ENCODE measurements around the gene DNM3.

DNA sequence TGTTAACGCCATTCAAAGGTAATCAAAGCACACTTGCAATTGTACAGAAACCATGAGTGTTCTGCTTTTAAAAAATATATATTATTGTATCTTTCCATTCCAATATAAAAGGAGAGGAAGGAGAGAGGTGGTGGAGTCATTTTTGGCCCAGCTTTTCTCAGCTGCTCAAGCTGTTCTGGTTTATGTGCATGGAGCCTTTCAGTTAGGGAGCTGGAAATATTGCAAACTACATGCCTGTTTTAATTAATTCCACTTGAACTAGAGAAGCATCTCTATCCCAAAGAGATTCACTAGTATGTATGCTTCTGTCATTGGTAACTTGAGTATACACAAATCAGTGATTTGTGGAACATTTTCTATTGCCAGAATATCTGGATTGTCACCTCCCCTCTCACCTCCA is 550.7 kb downstream of the DNM3 start:
- TF ChIP-seq, protein P1, sequence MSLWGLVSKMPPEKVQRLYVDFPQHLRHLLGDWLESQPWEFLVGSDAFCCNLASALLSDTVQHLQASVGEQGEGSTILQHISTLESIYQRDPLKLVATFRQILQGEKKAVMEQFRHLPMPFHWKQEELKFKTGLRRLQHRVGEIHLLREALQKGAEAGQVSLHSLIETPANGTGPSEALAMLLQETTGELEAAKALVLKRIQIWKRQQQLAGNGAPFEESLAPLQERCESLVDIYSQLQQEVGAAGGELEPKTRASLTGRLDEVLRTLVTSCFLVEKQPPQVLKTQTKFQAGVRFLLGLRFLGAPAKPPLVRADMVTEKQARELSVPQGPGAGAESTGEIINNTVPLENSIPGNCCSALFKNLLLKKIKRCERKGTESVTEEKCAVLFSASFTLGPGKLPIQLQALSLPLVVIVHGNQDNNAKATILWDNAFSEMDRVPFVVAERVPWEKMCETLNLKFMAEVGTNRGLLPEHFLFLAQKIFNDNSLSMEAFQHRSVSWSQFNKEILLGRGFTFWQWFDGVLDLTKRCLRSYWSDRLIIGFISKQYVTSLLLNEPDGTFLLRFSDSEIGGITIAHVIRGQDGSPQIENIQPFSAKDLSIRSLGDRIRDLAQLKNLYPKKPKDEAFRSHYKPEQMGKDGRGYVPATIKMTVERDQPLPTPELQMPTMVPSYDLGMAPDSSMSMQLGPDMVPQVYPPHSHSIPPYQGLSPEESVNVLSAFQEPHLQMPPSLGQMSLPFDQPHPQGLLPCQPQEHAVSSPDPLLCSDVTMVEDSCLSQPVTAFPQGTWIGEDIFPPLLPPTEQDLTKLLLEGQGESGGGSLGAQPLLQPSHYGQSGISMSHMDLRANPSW (CRISPR knock-in tag; IDR thresholded peaks at IDR 0.05) = no peak
- TF ChIP-seq ZFP30 (CRISPR knock-in tag; IDR thresholded peaks at IDR 0.05; ENCODE audit: borderline replicate concordance) (no peak), TCF7 (IDR thresholded peaks at IDR 0.05; ENCODE audit: borderline replicate concordance) (no peak)
- TF ChIP-seq, protein P2, sequence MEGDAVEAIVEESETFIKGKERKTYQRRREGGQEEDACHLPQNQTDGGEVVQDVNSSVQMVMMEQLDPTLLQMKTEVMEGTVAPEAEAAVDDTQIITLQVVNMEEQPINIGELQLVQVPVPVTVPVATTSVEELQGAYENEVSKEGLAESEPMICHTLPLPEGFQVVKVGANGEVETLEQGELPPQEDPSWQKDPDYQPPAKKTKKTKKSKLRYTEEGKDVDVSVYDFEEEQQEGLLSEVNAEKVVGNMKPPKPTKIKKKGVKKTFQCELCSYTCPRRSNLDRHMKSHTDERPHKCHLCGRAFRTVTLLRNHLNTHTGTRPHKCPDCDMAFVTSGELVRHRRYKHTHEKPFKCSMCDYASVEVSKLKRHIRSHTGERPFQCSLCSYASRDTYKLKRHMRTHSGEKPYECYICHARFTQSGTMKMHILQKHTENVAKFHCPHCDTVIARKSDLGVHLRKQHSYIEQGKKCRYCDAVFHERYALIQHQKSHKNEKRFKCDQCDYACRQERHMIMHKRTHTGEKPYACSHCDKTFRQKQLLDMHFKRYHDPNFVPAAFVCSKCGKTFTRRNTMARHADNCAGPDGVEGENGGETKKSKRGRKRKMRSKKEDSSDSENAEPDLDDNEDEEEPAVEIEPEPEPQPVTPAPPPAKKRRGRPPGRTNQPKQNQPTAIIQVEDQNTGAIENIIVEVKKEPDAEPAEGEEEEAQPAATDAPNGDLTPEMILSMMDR (IDR thresholded peaks at IDR 0.05 in 2 of 3, conservative IDR thresholded peaks at IDR 0.05 in 1 of 3; ENCODE audit: insufficient read depth in 2 of 3, low read depth in 1 of 3, low read length in 3 of 3) = no peak
